ENCODE data around the gene YIPF4.
"Not testable (repeated sequence)": the region's sequence is repeated elsewhere in the genome, so short reads cannot be mapped to it uniquely, and the experiment has no call there.

YIPF4 gene

GRCh38 chr2:32289165-32289999, 11.7 kb downstream of the YIPF4 start:
- H3K4me2 ChIP-seq (ENCODE audit: low read length): no peak overlapping the region
- no peaks in the 10 kb centered on the region for H3F3A ChIP-seq (ENCODE audit: insufficient read depth, low read length)
- no peak overlapping the region for H3K9ac ChIP-seq (ENCODE audit: low read length)
- no peak overlapping the region for H2AFZ ChIP-seq (ENCODE audit: low read length)
- H3K79me2 ChIP-seq (ENCODE audit: insufficient read depth, low read length): peaks cover 54% of the 10 kb centered on the region
- H4K20me1 ChIP-seq (ENCODE audit: insufficient read depth, low read length): no peaks in the 10 kb centered on the region
- H3K4me3 ChIP-seq (ENCODE audit: low read depth, low read length, poor library complexity, severe bottlenecking): no peak overlapping the region
- H3K4me1 ChIP-seq (ENCODE audit: insufficient read depth, low read length, severe bottlenecking): no peaks in the 10 kb centered on the region
- H3K36me3 ChIP-seq (ENCODE audit: insufficient read depth, low read length): peaks cover 35% of the 10 kb centered on the region
- H3K9me3 ChIP-seq (ENCODE audit: low read length): no peaks in the 10 kb centered on the region
- no peak overlapping the region for H3K27ac ChIP-seq (ENCODE audit: low read depth, low read length, poor library complexity, severe bottlenecking)
- no peak for TF ChIP-seq EZH2 (IDR thresholded peaks at IDR 0.05; ENCODE audit: borderline replicate concordance, low read length)
- no peak for TF ChIP-seq CTCF (IDR thresholded peaks at IDR 0.05; ENCODE audit: low read length)
- no peaks in the 10 kb centered on the region for H3K9me2 ChIP-seq (ENCODE audit: low read depth, low read length)
- H3K27me3 ChIP-seq (ENCODE audit: insufficient read depth, low read length): no peaks in the 10 kb centered on the region

- Histone ChIP-seq H3K27me3 (ENCODE audit: insufficient read depth, low read length) (no peaks in the 10 kb centered on the region), H3K9ac (ENCODE audit: low read length) (no peak overlapping the region), H3K9me2 (ENCODE audit: low read depth, low read length) (no peaks in the 10 kb centered on the region), H3F3A (ENCODE audit: insufficient read depth, low read length) (no peaks in the 10 kb centered on the region), H3K27ac (ENCODE audit: low read depth, low read length, poor library complexity, severe bottlenecking) (no peak overlapping the region), H4K20me1 (ENCODE audit: insufficient read depth, low read length) (no peaks in the 10 kb centered on the region), H3K36me3 (ENCODE audit: insufficient read depth, low read length) (peaks cover 32% of the 10 kb centered on the region), H3K79me2 (ENCODE audit: insufficient read depth, low read length) (peaks cover 48% of the 10 kb centered on the region), H2AFZ (ENCODE audit: low read length) (no peak overlapping the region), H3K4me2 (ENCODE audit: low read length) (no peak overlapping the region), H3K9me3 (ENCODE audit: low read length) (no peaks in the 10 kb centered on the region), H3K4me3 (ENCODE audit: low read depth, low read length, poor library complexity, severe bottlenecking) (no peak overlapping the region), H3K4me1 (ENCODE audit: insufficient read depth, low read length, severe bottlenecking) (no peaks in the 10 kb centered on the region)
- TF ChIP-seq CTCF (IDR thresholded peaks at IDR 0.05; ENCODE audit: low read length) (no peak), EZH2 (IDR thresholded peaks at IDR 0.05; ENCODE audit: borderline replicate concordance, low read length) (no peak)
These were observed 12.3 kb downstream of the YIPF4 start for GRCh38 chr2:32290000-32290339.

GRCh38 chr2:32291746-32292145, 14.0 kb downstream of the YIPF4 start:
- Histone ChIP-seq H3F3A (ENCODE audit: insufficient read depth, low read length) (no peaks in the 10 kb centered on the region), H4K20me1 (ENCODE audit: insufficient read depth, low read length) (no peaks in the 10 kb centered on the region), H3K36me3 (ENCODE audit: insufficient read depth, low read length) (peaks cover 49% of the 10 kb centered on the region), H3K9me3 (ENCODE audit: low read length) (no peaks in the 10 kb centered on the region), H3K4me2 (ENCODE audit: low read length) (no peak overlapping the region), H3K27me3 (ENCODE audit: insufficient read depth, low read length) (no peaks in the 10 kb centered on the region), H3K79me2 (ENCODE audit: insufficient read depth, low read length) (peaks cover 39% of the 10 kb centered on the region), H2AFZ (ENCODE audit: low read length) (no peak overlapping the region), H3K27ac (ENCODE audit: low read depth, low read length, poor library complexity, severe bottlenecking) (no peak overlapping the region), H3K4me3 (ENCODE audit: low read depth, low read length, poor library complexity, severe bottlenecking) (no peak overlapping the region), H3K9me2 (ENCODE audit: low read depth, low read length) (no peaks in the 10 kb centered on the region), H3K4me1 (ENCODE audit: insufficient read depth, low read length, severe bottlenecking) (no peaks in the 10 kb centered on the region), H3K9ac (ENCODE audit: low read length) (no peak overlapping the region)
- TF ChIP-seq EZH2 (IDR thresholded peaks at IDR 0.05; ENCODE audit: borderline replicate concordance, low read length): no peak
- no peak for TF ChIP-seq CTCF (IDR thresholded peaks at IDR 0.05; ENCODE audit: low read length)

GRCh38 chr2:32293493-32293892, 15.8 kb downstream of the YIPF4 start:
- not testable (repeated sequence) for H3K9me3 ChIP-seq (ENCODE audit: low read length); H4K20me1 ChIP-seq (ENCODE audit: insufficient read depth, low read length); H3K9ac ChIP-seq (ENCODE audit: low read length); H3K9me2 ChIP-seq (ENCODE audit: low read depth, low read length); H3K27me3 ChIP-seq (ENCODE audit: insufficient read depth, low read length); H3K4me2 ChIP-seq (ENCODE audit: low read length); H2AFZ ChIP-seq (ENCODE audit: low read length); H3F3A ChIP-seq (ENCODE audit: insufficient read depth, low read length); H3K27ac ChIP-seq (ENCODE audit: low read depth, low read length, poor library complexity, severe bottlenecking); H3K4me3 ChIP-seq (ENCODE audit: low read depth, low read length, poor library complexity, severe bottlenecking); H3K4me1 ChIP-seq (ENCODE audit: insufficient read depth, low read length, severe bottlenecking)
- Histone ChIP-seq H3K79me2 (ENCODE audit: insufficient read depth, low read length) (peaks cover 24% of the 10 kb centered on the region), H3K36me3 (ENCODE audit: insufficient read depth, low read length) (peaks cover 46% of the 10 kb centered on the region)

- Histone ChIP-seq H3K79me2 (ENCODE audit: insufficient read depth, low read length) (peaks cover 19% of the 10 kb centered on the region), H3K36me3 (ENCODE audit: insufficient read depth, low read length) (peaks cover 46% of the 10 kb centered on the region)
- not testable (repeated sequence) for H2AFZ ChIP-seq (ENCODE audit: low read length); H3K4me3 ChIP-seq (ENCODE audit: low read depth, low read length, poor library complexity, severe bottlenecking); H3F3A ChIP-seq (ENCODE audit: insufficient read depth, low read length); H4K20me1 ChIP-seq (ENCODE audit: insufficient read depth, low read length); H3K9me2 ChIP-seq (ENCODE audit: low read depth, low read length); H3K4me1 ChIP-seq (ENCODE audit: insufficient read depth, low read length, severe bottlenecking); H3K27me3 ChIP-seq (ENCODE audit: insufficient read depth, low read length); H3K9ac ChIP-seq (ENCODE audit: low read length); H3K27ac ChIP-seq (ENCODE audit: low read depth, low read length, poor library complexity, severe bottlenecking); H3K9me3 ChIP-seq (ENCODE audit: low read length); H3K4me2 ChIP-seq (ENCODE audit: low read length)
These were observed 16.4 kb downstream of the YIPF4 start for GRCh38 chr2:32293966-32294562.

Data from OCI-LY1 (cell line).